Nephron progenitor cell (in vitro differentiated cells): Measurements from ENCODE around the gene ARID5A.

ENCODE experiments used
- DNase-seq: peaks from one replicate; pipeline ENCODE4 v3.0.0; 2021
- H3K27ac Mint-ChIP-seq: 2 replicates; pipeline ENCODE4 v1.8.0; 2021; ENCODE audit warnings: mild to moderate bottlenecking, moderate library complexity, mixed read lengths
- H3K27me3 Mint-ChIP-seq: 2 replicates; pipeline ENCODE4 v1.8.0; 2021; ENCODE audit warnings: mild to moderate bottlenecking, low read depth, mixed read lengths; ENCODE audit not compliant: poor library complexity
- H3K36me3 Mint-ChIP-seq: 2 replicates; pipeline ENCODE4 v1.8.0; 2021; ENCODE audit warnings: low read depth, mixed read lengths
- H3K4me1 Mint-ChIP-seq: 2 replicates; pipeline ENCODE4 v1.8.0; 2021; ENCODE audit warnings: mixed read lengths
- H3K4me3 Mint-ChIP-seq: 2 replicates; pipeline ENCODE4 v1.8.0; 2021; ENCODE audit warnings: mild to moderate bottlenecking, moderate library complexity, mixed read lengths
- H3K9me3 Mint-ChIP-seq: 2 replicates; pipeline ENCODE4 v1.8.0; 2021; ENCODE audit warnings: mild to moderate bottlenecking, moderate library complexity, mixed read lengths
- TF ChIP-seq, protein P1 (sequence below): fragments of 200-600 bp; sonication (generic); IDR thresholded peaks from 2 replicates; pipeline ENCODE4 v1.5.0; 2021; ENCODE audit warnings: antibody characterized with exemption

ARID5A gene

DNA sequence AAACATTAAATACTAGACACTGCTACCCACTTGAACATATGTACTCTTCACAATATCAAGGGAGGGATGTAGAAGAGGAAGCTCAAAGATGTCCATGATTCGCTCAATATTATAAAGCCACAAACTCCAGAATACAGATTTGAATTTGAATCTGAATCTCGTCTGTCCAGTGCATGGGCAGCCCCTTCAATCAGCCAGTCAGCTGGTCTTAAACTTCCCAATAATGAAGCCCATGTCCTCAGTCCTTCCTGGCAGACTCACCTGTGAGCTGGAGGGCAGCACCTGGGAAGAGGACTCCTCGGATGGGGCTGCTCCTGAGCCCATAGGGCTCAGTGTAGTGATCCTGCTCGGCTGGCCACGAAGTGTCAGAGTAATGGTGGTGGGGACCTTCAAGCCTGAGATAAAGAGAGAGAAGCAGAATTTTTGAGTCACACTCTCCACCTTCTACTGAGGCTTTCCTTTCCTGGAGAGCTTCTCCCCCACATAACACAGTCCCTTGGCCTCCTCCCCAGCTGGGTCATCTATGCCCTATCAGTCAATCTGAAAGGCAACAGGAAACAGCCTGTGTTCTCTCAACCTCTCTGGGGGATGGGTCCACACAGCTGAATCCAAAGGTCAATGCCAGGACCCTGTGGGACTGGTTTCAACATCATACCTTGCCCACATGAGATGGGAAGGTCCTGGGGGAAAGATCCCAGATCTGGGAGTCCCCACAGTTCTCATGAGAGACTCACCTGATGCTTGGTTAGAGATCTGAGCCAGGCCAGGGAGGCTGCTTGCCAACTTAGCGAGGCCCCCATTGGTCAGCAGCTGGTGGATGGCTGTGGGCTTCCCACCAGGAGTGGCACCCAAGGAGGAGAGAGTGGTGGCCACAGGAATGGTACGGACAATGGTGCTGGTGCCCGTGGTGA is 65.1 kb downstream of the ARID5A start:
- Mint-ChIP-seq H3K9me3 (no peaks in the 10 kb centered on the region), H3K4me1 (no peaks in the 10 kb centered on the region), H3K4me3 (no peak overlapping the region), H3K36me3 (peaks cover 73% of the 10 kb centered on the region), H3K27me3 (no peaks in the 10 kb centered on the region), H3K27ac (no peak overlapping the region)
- TF ChIP-seq, protein P1, sequence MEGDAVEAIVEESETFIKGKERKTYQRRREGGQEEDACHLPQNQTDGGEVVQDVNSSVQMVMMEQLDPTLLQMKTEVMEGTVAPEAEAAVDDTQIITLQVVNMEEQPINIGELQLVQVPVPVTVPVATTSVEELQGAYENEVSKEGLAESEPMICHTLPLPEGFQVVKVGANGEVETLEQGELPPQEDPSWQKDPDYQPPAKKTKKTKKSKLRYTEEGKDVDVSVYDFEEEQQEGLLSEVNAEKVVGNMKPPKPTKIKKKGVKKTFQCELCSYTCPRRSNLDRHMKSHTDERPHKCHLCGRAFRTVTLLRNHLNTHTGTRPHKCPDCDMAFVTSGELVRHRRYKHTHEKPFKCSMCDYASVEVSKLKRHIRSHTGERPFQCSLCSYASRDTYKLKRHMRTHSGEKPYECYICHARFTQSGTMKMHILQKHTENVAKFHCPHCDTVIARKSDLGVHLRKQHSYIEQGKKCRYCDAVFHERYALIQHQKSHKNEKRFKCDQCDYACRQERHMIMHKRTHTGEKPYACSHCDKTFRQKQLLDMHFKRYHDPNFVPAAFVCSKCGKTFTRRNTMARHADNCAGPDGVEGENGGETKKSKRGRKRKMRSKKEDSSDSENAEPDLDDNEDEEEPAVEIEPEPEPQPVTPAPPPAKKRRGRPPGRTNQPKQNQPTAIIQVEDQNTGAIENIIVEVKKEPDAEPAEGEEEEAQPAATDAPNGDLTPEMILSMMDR = no peak
- no peak for DNase-seq
